Measurements from ENCODE around the gene GOLGA3.

DNA sequence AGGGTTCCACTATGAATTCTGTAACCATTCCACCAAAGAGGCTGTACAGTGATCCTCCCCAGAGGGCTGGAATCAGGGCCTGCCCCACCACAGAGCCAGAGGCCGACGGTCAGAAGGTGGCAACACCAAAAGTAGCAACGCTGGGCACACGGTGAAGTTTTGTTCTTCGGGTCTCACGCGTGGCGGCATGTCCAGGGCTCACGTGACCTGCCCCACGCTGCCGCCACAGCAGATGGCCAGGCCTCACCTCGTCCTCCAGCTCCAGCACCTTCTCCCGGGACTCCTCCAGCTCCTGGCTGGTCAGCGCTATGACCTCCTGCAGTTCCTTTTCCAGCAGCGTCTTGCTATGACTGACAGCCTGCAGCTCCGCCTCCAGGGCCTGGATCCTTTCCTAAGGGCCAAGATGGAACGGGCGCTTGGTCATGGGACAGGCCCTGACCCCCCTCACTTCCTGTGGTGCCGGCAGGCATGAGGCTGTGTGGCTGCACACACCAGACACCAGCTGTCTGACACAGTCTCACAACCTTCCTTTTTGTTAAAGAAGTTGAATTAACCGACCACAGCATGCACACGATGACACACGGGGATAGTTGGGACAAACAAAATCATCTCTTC lies 44.6 kb downstream of the GOLGA3 start:
- no peak for TF ChIP-seq POLR2A (IDR thresholded peaks at IDR 0.05)
- TF ChIP-seq CTCF (IDR thresholded peaks at IDR 0.05): no peak
- TF ChIP-seq EP300 (IDR thresholded peaks at IDR 0.05): peak in 1 of 2 donors; percentile 30
